DOHH2 (cell line): ENCODE measurements around the gene ACSS2.

Experiments
- H3F3A ChIP-seq: fragments of 200-600 bp; sonication (generic), shearing (Covaris generic); 2 replicates; pipeline ENCODE4 v1.6.0; 2016; ENCODE audit warnings: antibody characterized with exemption, mild to moderate bottlenecking; ENCODE audit not compliant: control insufficient read depth, insufficient read depth
- H3K27ac ChIP-seq: fragments of 200-600 bp; sonication (generic); 2 replicates; pipeline ENCODE4 v1.5.1; 2014; ENCODE audit warnings: low read depth, mild to moderate bottlenecking, low read length, moderate library complexity
- H3K27me3 ChIP-seq: fragments of 200-600 bp; sonication (generic); 2 replicates; pipeline ENCODE4 v1.6.1; 2014; ENCODE audit warnings: mild to moderate bottlenecking, low read length, mixed read lengths; ENCODE audit not compliant: control insufficient read depth
- H3K36me3 ChIP-seq: fragments of 200-600 bp; sonication (generic); 2 replicates; pipeline ENCODE4 v1.6.1; 2014; ENCODE audit warnings: mild to moderate bottlenecking, low read length, moderate library complexity, mixed read lengths; ENCODE audit not compliant: control insufficient read depth
- H3K4me1 ChIP-seq: fragments of 200-600 bp; sonication (generic); 2 replicates; pipeline ENCODE4 v1.6.1; 2014; ENCODE audit warnings: mild to moderate bottlenecking, low read length, mixed read lengths; ENCODE audit not compliant: control insufficient read depth
- H3K4me2 ChIP-seq: fragments of 200-600 bp; sonication (generic); 2 replicates; pipeline ENCODE4 v1.6.0; 2014; ENCODE audit warnings: mild to moderate bottlenecking, low read length, moderate library complexity
- H3K4me3 ChIP-seq: fragments of 200-600 bp; sonication (generic); 2 replicates; pipeline ENCODE4 v1.5.1; 2014; ENCODE audit warnings: mild to moderate bottlenecking, low read length, mixed read lengths
- H3K79me2 ChIP-seq: fragments of 200-600 bp; sonication (generic); 2 replicates; pipeline ENCODE4 v1.6.1; 2014; ENCODE audit warnings: mild to moderate bottlenecking, low read length, mixed read lengths; ENCODE audit not compliant: control insufficient read depth
- H3K9me2 ChIP-seq: fragments of 200-600 bp; sonication (generic); replicated peaks from 2 replicates; pipeline ENCODE4 v1.6.1; 2014; ENCODE audit warnings: mild to moderate bottlenecking, low read length, mixed read lengths; ENCODE audit not compliant: control insufficient read depth
- H3K9me3 ChIP-seq: fragments of 200-600 bp; sonication (generic); 2 replicates; pipeline ENCODE4 v1.6.1; 2014; ENCODE audit warnings: antibody characterized with exemption, low read length, mixed read lengths; ENCODE audit not compliant: control insufficient read depth, insufficient read depth
- H4K20me1 ChIP-seq: fragments of 200-600 bp; sonication (generic); 2 replicates; pipeline ENCODE4 v1.6.0; 2014; ENCODE audit warnings: low read depth, mild to moderate bottlenecking, antibody characterized with exemption, low read length, moderate library complexity; ENCODE audit not compliant: control insufficient read depth, insufficient read depth
- CTCF ChIP-seq: fragments of 200-600 bp; sonication (generic); IDR thresholded peaks from one replicate; pipeline ENCODE4 v1.5.1; 2014; ENCODE audit warnings: antibody characterized with exemption, mild to moderate bottlenecking, low read depth, low read length; ENCODE audit not compliant: poor library complexity, severe bottlenecking
- EZH2phosphoT487 ChIP-seq: fragments of 200-600 bp; sonication (generic); IDR thresholded peaks from 2 replicates; pipeline ENCODE4 v1.6.1; 2017; ENCODE audit warnings: borderline replicate concordance, mild to moderate bottlenecking, antibody characterized with exemption, low read length, moderate library complexity, mixed read lengths

ACSS2 gene

GRCh38 chr20:34921436-34921835, 45.0 kb downstream of the ACSS2 start:
- Histone ChIP-seq H4K20me1 (no peaks in the 10 kb centered on the region), H3K9me2 (no peaks in the 10 kb centered on the region), H3K4me3 (no peak overlapping the region), H3F3A (no peaks in the 10 kb centered on the region), H3K36me3 (no peaks in the 10 kb centered on the region), H3K79me2 (no peaks in the 10 kb centered on the region), H3K27me3 (peaks cover 7% of the 10 kb centered on the region), H3K4me2 (no peak overlapping the region), H3K27ac (no peak overlapping the region), H3K9me3 (no peaks in the 10 kb centered on the region), H3K4me1 (no peaks in the 10 kb centered on the region)
- no peak for TF ChIP-seq EZH2phosphoT487
- TF ChIP-seq CTCF, result no peak

DNA sequence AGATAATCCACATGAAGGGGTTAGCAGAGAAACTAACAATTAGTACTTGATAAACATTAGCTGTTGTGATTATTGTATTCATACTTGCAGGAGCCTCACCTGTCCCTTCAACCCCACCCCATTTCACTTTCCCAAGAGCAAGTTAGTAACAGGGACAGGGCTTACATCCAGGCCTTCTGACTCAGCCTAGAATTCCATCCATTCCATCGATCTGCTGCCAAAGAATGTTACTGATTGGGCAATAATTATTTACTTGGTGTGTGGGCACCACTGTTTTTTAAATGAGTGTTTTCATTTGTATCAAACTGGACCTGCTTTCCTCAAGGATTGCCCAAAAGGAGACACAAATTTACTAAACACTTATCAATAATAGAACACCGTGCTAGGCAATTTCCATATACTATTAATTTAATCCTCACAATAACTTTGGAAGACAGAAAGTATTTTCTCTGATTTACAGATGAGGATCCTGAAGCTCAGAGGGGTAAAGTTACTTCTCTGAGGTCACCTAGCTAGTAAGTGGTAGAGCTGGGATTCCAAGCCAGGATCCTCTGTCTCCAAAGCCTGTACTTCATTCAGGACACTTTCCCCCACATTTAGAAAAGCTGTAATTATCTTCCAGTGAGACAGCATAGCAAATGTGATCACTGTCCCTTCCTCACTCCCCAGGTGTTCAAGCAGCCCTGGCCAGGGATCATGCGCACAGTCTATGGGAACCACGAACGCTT, 46.4 kb downstream of the ACSS2 start:
- no peaks in the 10 kb centered on the region for H3K36me3 ChIP-seq

GRCh38 chr20:34923414-34923813, 47.0 kb downstream of the ACSS2 start:
- no peaks in the 10 kb centered on the region for H3K79me2 ChIP-seq
- H3K27ac ChIP-seq, result no peak overlapping the region
- H3K4me1 ChIP-seq, result no peaks in the 10 kb centered on the region
- TF ChIP-seq EZH2phosphoT487 (no peak), CTCF (no peak)
- H4K20me1 ChIP-seq, result no peaks in the 10 kb centered on the region
- H3K36me3 ChIP-seq, result no peaks in the 10 kb centered on the region
- H3F3A ChIP-seq, result no peaks in the 10 kb centered on the region
- H3K9me3 ChIP-seq, result no peaks in the 10 kb centered on the region
- H3K4me2 ChIP-seq, result no peak overlapping the region
- no peak overlapping the region for H3K4me3 ChIP-seq
- peaks cover 2% of the 10 kb centered on the region; the same call in 1 of the 2 replicates for H3K27me3 ChIP-seq
- H3K9me2 ChIP-seq, result no peaks in the 10 kb centered on the region

More for the DNA sequence above, 46.4 kb downstream of the ACSS2 start:
- H3K27me3 ChIP-seq, result peaks cover 7% of the 10 kb centered on the region
- H3F3A ChIP-seq, result no peaks in the 10 kb centered on the region
- no peaks in the 10 kb centered on the region for H3K4me1 ChIP-seq
- H3K79me2 ChIP-seq, result no peaks in the 10 kb centered on the region
- H3K9me2 ChIP-seq, result no peaks in the 10 kb centered on the region
- no peak for TF ChIP-seq CTCF
- TF ChIP-seq EZH2phosphoT487, result no peak
- no peak overlapping the region for H3K4me2 ChIP-seq
- H3K27ac ChIP-seq, result no peak overlapping the region
- no peaks in the 10 kb centered on the region for H4K20me1 ChIP-seq
- no peak overlapping the region for H3K4me3 ChIP-seq
- no peaks in the 10 kb centered on the region for H3K9me3 ChIP-seq
